Stimulated activated memory B cell treated with anti-CD40 and anti-IgM and Interleukin-4, amounts not matched to agents 10 μg/mL and 1 μg/mL and 100 μg/mL, for 72 hours (primary cell): ENCODE measurements around the gene RPS3A.

Experiments used
- ATAC-seq: fragments of 150-1000 bp; cut with Tn5 transposase; 2 replicates; pipeline ENCODE4 v1.10.0; 2021
- H3K27ac Mint-ChIP-seq: one replicate; pipeline ENCODE4 v1.8.0; 2022; ENCODE audit warnings: mild to moderate bottlenecking, mixed read lengths
- H3K27me3 Mint-ChIP-seq: one replicate; pipeline ENCODE4 v1.8.0; 2022; ENCODE audit warnings: mixed read lengths
- H3K36me3 Mint-ChIP-seq: one replicate; pipeline ENCODE4 v1.8.0; 2022; ENCODE audit warnings: mixed read lengths
- H3K4me1 Mint-ChIP-seq: one replicate; pipeline ENCODE4 v1.8.0; 2022; ENCODE audit warnings: mixed read lengths
- H3K4me3 Mint-ChIP-seq: one replicate; pipeline ENCODE4 v1.8.0; 2022; ENCODE audit warnings: mild to moderate bottlenecking, moderate library complexity, mixed read lengths
- H3K9me3 Mint-ChIP-seq: one replicate; pipeline ENCODE4 v1.8.0; 2022; ENCODE audit warnings: mixed read lengths

RPS3A gene

GRCh38 chr4:151144329-151145072, 45.1 kb downstream of the RPS3A start:
- ATAC-seq, result no peak
- Mint-ChIP-seq H3K36me3 (no peaks in the 10 kb centered on the region), H3K4me1 (no peaks in the 10 kb centered on the region), H3K4me3 (no peak overlapping the region), H3K9me3 (no peaks in the 10 kb centered on the region), H3K27me3 (no peaks in the 10 kb centered on the region), H3K27ac (no peak overlapping the region)

GRCh38 chr4:151147000-151147399, 47.6 kb downstream of the RPS3A start:
- no peak for ATAC-seq
- H3K36me3 Mint-ChIP-seq, result no peaks in the 10 kb centered on the region
- H3K4me1 Mint-ChIP-seq, result no peaks in the 10 kb centered on the region
- no peak overlapping the region for H3K4me3 Mint-ChIP-seq
- no peaks in the 10 kb centered on the region for H3K9me3 Mint-ChIP-seq
- no peak overlapping the region for H3K27ac Mint-ChIP-seq
- H3K27me3 Mint-ChIP-seq, result no peaks in the 10 kb centered on the region

DNA sequence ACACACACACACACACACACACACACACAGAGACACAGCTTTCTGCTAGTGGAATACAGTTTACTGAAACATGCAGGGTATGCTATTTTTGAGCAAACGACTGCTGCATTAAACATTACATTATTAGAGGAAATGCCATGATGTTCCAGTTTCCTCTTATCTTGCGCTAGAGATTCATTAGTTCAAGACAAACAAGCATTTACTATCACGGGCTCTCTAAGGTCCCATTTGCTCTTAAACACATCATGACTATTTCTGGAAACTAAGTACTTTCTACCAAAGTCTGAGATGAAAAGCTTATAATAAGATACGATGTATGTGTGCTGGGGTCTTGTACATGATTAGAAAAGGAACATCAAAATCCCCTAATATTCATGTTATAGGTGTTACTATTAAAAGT, 48.8 kb downstream of the RPS3A start:
- no peaks in the 10 kb centered on the region for H3K4me1 Mint-ChIP-seq
- no peaks in the 10 kb centered on the region for H3K27me3 Mint-ChIP-seq
- H3K36me3 Mint-ChIP-seq, result no peaks in the 10 kb centered on the region
- no peak for ATAC-seq
- no peak overlapping the region for H3K4me3 Mint-ChIP-seq
- no peaks in the 10 kb centered on the region for H3K9me3 Mint-ChIP-seq
- no peak overlapping the region for H3K27ac Mint-ChIP-seq

GRCh38 chr4:151150821-151151580, 51.6 kb downstream of the RPS3A start:
- no peak overlapping the region for H3K27ac Mint-ChIP-seq
- peaks cover 8% of the 10 kb centered on the region for H3K27me3 Mint-ChIP-seq
- ATAC-seq, result no peak

DNA sequence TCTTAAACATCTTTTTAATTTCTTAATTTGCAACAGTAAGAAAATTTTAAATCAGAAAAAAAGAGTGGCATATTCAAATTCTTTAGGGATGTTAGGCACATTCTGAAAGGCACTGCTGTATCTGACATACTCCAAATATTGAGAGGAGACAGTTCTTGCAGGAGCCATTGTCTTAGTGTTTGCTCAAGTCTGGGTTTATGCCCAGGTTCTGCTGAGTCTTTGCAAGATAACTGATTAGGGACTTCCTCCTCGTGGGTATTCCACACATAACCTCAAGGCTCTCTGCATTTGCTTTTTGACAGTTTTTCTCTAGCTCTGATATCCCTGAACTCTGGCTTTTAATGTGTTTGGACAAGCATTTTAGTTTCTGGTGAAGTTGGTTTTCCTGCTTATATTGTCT, 52.6 kb downstream of the RPS3A start:
- Mint-ChIP-seq H3K9me3 (no peaks in the 10 kb centered on the region), H3K4me3 (no peak overlapping the region), H3K27me3 (peaks cover 18% of the 10 kb centered on the region), H3K36me3 (no peaks in the 10 kb centered on the region), H3K27ac (no peak overlapping the region), H3K4me1 (no peaks in the 10 kb centered on the region)
- ATAC-seq, result no peak

More at GRCh38 chr4:151150821-151151580, 51.6 kb downstream of the RPS3A start:
- no peaks in the 10 kb centered on the region for H3K9me3 Mint-ChIP-seq
- H3K36me3 Mint-ChIP-seq, result no peaks in the 10 kb centered on the region
- H3K4me3 Mint-ChIP-seq, result no peak overlapping the region
- H3K4me1 Mint-ChIP-seq, result no peaks in the 10 kb centered on the region

DNA sequence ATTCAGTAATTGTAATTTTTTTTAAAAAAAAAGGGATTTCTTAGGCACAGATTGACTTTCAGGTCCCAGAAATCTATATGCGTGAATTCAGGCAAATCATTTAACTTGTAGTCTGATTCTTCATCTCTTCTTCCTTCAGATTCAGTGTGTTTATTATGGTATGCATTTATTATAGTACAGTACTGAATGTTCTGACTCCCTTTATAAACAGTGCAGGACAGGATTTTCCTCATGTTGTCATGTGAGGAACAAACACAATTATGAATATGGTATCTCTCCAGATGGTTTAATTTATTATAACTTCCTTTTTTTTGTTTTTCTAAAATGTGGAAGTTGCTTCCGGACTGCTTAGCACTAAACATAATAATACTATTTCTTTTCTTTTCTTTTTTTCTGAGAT, 54.2 kb downstream of the RPS3A start:
- no peak overlapping the region for H3K27ac Mint-ChIP-seq
- no peaks in the 10 kb centered on the region for H3K4me1 Mint-ChIP-seq
- ATAC-seq, result no peak
- H3K27me3 Mint-ChIP-seq, result peaks cover 29% of the 10 kb centered on the region
- H3K9me3 Mint-ChIP-seq, result peaks cover 5% of the 10 kb centered on the region
- H3K36me3 Mint-ChIP-seq, result no peaks in the 10 kb centered on the region
- no peak overlapping the region for H3K4me3 Mint-ChIP-seq
